Globus pallidus (tissue), 1 donor: ENCODE results near the gene THEMIS2.
"Not testable (repeated sequence)": the region's sequence is repeated elsewhere in the genome, so short reads cannot be mapped to it uniquely, and the experiment has no call there.

Experiments
- DNase-seq: peaks from one replicate; pipeline ENCODE4 v3.0.0-alpha.2; 2015; ENCODE audit warnings: low spot score

Gene THEMIS2

GRCh38 chr1:27872059-27872801, at the start of gene THEMIS2:
THEMIS2 (plus strand) TSS chr1:27872544; CDS start chr1:27872572, 28 bp downstream.
- peak; percentile 68 for DNase-seq

DNA sequence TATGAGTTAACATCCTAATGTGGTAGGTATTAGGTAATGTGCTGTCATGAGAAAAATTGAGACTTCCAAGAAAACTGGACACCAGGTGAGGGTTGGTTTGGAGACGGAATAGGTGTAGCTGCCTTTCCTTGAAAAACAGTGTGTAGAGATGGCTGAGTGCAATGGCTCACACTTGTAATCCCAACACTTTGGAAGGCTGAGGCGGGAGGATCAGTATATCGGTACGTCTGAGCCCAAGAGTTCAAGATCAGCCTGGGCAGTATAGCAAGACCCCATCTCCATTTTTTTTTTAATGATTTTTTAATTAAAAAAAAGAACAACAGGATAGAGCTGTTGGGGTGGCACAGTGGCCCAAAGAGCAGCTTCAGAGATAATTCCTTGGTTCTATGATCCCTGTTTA, 48.6 kb upstream of the THEMIS2 start:
- DNase-seq, result no peak

DNA sequence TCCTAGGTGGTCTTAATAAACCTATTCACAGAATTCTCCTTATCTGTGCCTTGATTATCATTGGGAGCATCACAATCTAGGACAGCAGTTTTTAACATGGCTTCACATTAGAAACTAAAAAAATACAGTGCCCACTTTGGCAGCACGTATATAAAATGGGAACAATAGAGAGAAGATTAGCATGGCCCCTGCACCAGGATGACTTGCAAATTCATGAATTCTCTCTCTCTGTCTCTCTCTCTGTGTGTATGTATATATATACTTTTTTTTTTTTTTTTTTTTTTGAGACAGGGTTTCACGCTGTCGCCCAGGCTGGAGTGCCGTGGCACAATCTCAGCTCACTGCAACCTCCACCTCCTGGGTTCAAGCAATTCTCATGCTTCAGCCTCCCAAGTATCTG, 47.9 kb upstream of the THEMIS2 start:
- no peak for DNase-seq

DNA sequence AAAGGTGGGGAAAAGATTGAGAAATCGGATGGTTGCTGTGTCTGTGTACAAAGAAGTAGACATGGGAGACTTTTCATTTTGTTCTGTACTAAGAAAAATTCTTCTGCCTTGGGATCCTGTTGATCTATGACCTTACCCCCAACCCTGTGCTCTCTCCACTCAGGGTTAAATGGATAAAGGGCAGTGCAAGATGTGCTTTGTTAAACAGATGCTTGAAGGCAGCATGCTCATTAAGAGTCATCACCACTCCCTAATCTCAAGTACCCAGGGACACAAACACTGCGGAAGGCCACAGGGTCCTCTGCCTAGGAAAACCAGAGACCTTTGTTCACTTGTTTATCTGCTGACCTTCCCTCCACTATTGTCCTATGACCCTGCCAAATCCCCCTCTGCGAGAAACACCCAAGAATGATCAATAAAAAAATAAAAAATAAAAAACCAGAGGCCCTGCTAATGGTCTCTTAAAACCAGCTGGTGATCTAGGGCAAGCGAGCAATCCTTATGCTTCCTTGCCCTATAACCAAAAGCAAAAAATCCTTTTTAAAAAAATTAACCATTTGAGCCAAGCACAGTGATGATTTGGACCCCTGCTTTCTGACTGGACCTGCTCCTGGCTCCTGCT, 42.9 kb upstream of the THEMIS2 start:
- DNase-seq, result not testable (repeated sequence)

- DNase-seq, result peak; percentile 94
Measured at GRCh38 chr1:27830621-27831440, 41.5 kb upstream of the THEMIS2 start, which contains the start of gene PPP1R8. PPP1R8 (plus strand) TSS chr1:27830782; CDS start chr1:27830836, 54 bp downstream.

DNA sequence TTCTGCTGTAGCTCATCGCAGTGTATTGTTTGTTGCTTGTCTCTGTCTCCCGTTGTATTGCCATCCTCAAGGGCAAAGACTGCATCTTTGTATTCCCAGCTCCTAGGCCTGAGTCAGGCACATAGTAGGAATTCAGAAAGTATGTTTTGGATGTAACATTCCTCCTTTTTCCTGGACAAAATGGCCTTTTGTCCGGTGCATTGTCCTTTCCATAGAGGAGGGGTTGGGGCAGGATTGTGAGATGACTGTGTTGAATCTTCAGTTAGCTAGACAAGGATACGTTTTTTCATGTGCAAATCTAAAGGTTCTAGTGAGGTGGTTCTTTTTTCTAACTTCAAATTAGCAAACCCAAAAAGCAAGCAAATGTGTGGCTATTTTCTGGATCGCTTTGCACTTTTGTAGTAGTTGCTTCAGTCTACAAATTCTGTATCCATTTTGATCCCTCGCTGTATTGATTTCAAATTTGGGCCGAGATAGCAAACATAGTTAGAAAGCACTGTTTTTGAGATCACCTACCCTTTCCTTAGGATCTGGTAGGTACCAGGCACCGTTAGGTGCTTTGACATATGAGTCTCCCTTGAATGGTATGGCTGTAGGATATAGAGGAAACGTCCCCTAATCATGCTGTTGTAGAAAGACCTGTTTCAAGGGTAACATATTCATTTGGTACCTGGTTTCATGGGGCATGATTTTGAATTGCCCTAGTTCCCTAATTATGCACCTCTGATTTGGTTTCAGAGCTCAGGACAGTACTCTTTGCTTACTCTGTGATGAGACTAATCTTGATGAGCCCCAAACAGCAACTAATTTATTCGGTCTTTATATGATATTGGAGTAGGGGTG, 40.6 kb upstream of the THEMIS2 start:
- DNase-seq, result no peak

DNA sequence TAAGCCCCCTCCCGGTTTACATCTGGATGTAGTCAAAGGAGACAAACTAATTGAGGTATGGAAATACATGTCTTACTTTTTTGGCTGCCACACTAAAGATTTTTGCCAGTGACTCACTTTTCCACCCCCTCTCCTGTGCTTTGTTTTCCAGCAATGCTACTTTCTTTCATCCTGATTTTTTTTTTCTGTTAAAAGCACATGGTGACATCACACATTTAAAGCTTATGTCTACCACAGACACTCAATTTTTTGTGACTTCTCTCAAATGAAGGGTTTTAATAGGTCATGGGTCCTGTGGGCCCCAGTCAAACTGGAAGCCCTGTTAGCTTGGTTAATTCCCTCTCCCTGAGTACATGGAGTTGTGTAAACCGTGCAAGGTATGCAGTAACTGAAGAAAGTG, 39.6 kb upstream of the THEMIS2 start:
- DNase-seq, result no peak

DNA sequence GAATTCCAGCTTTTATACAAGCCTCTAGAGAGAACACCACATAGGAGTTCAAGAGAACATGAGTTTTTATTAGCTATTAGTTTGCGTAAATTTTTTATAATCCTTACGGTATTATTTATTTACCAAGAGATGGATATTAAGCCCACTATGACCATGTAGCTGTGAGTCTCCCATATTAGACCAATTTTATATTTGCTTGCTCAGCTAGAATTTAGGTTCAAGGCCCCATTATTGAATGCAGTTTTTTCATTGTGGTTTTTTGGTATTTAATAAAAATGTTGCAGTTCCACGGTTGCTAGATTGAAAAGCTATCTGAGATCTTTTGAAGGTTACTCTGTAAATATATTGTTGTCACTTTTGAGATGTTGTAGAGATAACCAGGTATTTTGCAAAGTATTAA, 38.9 kb upstream of the THEMIS2 start:
- no peak for DNase-seq

DNA sequence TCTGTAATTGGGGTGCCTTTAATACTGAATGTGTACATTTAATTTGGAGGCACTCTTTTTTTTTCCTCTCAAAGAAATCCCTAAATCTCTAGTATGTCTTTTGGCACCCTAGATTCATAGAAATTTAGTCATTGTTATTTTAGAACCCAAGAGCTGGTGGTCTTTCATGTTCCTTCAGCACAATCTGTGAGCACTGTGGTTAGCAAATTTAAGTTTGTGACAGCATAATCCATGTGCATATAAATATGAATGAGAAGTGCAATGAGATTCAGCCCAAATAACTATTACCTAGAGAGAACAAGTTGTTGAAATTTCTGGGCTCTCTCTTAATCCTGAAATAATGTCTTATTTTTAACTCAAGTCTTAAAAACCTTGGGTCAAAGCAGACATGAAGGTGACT, 37.3 kb upstream of the THEMIS2 start:
- DNase-seq, result no peak

DNA sequence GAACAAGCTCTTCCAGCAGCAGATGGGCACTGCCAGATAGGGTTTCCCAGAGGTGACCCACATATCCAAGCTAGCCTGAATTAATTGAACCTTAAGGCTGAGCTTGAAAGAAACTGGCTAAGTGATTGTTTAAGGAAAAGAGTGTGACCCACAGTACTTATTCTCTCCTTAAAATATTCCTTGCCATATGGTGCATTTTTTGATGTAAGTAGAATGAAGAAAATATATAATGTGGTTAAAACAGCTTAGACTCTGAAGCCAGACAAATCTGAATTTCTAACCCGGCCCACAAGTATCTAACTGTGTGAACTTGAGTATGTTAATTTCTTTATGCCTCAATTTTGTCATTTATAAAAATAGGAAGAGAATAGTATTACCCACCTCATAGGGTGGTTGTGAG, 36.8 kb upstream of the THEMIS2 start:
- DNase-seq, result no peak

DNA sequence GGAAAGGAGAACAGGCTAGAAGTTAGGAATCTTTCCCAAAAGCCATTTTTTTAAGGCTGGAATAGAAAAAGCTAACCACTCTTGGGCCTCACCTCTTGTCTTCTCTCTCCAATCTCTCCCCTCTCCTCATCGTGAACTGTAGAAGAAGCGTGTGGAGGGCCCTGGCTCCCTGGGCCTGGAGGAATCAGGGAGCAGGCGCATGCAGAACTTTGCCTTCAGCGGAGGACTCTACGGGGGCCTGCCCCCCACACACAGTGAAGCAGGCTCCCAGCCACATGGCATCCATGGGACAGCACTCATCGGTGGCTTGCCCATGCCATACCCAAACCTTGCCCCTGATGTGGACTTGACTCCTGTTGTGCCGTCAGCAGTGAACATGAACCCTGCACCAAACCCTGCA, 22.4 kb upstream of the THEMIS2 start:
- DNase-seq, result no peak

DNA sequence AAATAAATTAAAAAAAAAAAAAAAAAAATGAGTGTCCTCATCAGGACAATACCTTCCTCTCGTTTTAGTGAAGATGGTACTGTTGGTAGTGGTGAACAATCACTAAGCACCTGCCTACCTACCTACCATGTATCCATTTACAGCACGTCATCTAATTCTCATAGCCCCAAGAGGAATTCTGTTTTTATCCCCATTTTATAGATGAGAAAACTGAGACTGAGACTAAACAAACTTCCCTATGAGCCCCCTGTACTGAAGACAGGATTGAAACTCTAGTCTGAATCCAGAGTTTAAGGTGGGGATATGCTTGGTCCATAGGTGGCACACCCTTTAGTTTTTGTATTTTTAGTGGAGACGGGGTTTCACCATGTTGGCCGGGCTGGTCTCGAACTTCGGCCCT, 17.3 kb upstream of the THEMIS2 start:
- no peak for DNase-seq

DNA sequence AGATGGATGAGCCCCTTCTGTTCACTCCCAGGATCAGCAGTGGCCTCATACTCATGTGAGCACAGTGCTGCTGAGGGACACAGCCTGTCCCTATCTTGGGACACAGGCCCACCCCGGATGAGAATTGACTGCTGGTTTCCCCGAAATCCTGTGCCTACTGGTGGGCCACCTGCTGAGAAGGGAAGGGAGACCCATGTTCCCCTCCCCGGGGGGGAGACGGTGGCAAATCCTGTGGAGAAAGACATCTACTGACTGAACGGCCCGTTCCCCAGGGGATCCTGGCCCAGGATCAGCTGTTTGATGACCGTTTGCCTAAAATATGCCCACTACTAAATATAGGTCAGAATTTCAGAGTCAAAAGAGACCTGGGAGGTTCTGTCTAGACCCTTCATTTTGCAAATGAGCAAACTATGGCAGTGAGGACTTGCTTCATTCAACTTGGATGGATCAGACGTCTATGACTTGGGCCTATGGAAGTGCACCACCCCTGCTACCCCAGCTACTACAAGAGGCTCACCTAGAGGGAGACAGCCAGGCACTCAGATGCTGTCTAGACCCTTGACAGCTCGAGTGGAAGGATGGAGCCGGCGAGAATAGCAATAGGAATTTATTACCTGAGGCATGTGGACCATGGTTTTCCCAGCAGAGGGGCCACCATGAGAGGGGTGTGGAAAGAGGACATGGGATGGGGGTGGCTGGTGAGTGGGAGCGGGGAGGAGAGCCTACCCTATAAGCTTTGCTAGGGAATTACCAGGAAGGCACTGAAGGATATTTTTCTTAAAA, 15.6 kb upstream of the THEMIS2 start:
- DNase-seq, result no peak

DNA sequence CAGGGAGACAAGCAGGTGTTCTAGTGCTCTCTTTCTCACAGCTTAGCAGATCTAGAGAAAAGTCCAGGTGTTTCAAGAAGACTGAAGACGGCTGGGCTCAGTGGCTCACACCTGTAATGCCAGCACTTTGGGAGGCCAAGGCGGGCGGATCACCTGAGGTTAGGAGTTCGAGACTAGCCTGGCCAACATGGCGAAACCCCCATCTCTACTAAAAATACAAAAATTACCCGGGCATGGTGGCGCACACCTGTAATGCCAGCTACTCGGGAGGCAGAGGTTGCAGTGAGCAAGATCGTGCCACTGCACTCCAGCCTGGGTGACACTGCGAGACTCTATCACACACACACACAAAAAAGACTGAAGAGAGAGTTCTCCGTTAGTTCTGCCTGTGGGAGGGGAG, 14.8 kb upstream of the THEMIS2 start:
- not testable (repeated sequence) for DNase-seq

GRCh38 chr1:27858072-27858948, 14.0 kb upstream of the THEMIS2 start:
- peak; percentile 79 for DNase-seq

DNA sequence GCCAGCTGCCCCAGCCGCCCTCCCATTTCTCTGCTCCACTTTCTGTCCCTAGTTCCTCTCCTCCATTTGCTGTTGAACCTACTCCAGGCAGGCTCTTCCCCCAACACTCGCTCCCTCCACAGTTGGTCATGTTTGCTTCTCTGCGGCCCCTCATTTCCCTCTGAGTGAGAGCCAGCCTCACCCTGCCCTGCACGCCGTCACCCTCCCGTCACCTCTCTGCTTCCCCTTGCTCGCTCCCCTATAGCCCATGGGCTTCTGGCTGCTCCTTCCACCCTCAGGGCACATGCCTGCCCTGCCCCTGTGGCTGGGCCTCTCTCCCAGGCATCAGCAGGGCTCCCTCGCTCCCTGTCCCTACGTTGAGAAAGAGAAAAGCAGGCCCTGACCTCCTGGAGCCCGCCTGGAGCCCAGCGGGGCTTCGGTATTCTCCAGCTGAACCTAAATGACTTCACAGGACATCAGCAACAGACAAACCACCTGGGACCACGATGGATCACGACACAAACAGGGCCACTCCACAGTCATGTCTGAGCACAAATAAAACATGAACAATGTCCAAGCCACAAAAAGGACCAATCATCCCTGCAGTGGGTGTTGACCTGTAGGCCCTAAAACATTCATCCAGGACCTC, 13.3 kb upstream of the THEMIS2 start:
- DNase-seq, result no peak

- DNase-seq, result no peak
Measured at GRCh38 chr1:27861436-27861835, 10.9 kb upstream of the THEMIS2 start.

- DNase-seq, result no peak
Measured at GRCh38 chr1:27862004-27862403, 10.3 kb upstream of the THEMIS2 start.

GRCh38 chr1:27862671-27863537, 9.4 kb upstream of the THEMIS2 start:
- DNase-seq, result peak; percentile 72
